GM19468 (cell line): ENCODE measurements around the gene IL17RA.

ENCODE experiments used
- ATAC-seq: cut with Tn5 transposase; IDR thresholded peaks from one replicate; pipeline ENCODE4 v1.9.1; 2021; ENCODE audit warnings: mild to moderate bottlenecking, moderate library complexity, moderate number of reproducible peaks; ENCODE audit not compliant: unreplicated experiment; ENCODE audit errors: extremely low read depth

The IL17RA gene

DNA sequence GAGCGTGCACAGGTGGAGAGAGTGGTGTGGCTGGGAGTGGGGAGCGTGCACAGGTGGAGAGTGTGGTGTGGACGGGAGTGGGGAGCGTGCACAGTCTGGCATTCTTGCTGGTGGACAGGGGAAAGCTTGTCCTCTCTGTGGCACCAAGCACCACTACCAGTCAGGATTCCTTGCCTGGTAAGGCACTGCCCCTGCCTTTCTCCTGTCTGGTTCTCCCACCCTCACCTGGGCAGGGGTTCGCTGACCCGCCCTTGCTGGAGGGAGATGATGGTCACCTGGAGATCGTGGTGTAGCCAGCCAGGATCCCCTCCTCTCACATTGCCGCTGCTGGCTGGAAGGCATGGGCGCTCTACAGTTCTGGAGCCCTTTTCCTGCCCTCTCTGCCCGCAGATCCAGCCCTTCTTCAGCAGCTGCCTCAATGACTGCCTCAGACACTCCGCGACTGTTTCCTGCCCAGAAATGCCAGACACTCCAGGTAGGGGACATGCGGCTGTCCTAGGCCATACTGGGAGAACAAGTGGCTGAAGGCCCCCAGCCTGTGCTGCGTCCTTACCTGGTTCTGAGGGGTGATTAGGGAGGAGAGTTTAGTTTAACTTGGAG is 19.6 kb downstream of the IL17RA start:
- ATAC-seq = no peak

GRCh38 chr22:17105143-17106129 is 20.6 kb downstream of the IL17RA start:
- no peak for ATAC-seq

- ATAC-seq = no peak
Observed at GRCh38 chr22:17106161-17106784, 21.5 kb downstream of the IL17RA start.

GRCh38 chr22:17106785-17107546 is 22.2 kb downstream of the IL17RA start:
- no peak for ATAC-seq

GRCh38 chr22:17107547-17107810 is 22.7 kb downstream of the IL17RA start:
- no peak for ATAC-seq

GRCh38 chr22:17108256-17109112 is 23.7 kb downstream of the IL17RA start:
- ATAC-seq = no peak

- no peak for ATAC-seq
Observed at GRCh38 chr22:17109113-17109865, 24.5 kb downstream of the IL17RA start.

DNA sequence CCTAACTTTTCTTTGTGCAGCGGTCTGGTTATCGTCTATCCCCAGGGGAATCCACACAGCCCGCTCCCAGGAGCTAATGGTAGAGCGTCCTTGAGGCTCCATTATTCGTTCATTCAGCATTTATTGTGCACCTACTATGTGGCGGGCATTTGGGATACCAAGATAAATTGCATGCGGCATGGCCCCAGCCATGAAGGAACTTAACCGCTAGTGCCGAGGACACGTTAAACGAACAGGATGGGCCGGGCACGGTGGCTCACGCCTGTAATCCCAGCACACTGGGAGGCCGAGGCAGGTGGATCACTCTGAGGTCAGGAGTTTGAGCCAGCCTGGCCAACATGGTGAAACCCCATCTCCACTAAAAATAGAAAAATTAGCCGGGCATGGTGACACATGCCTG is 25.2 kb downstream of the IL17RA start:
- no peak for ATAC-seq

- ATAC-seq = no peak
Observed at GRCh38 chr22:17110791-17111550, 26.2 kb downstream of the IL17RA start.

DNA sequence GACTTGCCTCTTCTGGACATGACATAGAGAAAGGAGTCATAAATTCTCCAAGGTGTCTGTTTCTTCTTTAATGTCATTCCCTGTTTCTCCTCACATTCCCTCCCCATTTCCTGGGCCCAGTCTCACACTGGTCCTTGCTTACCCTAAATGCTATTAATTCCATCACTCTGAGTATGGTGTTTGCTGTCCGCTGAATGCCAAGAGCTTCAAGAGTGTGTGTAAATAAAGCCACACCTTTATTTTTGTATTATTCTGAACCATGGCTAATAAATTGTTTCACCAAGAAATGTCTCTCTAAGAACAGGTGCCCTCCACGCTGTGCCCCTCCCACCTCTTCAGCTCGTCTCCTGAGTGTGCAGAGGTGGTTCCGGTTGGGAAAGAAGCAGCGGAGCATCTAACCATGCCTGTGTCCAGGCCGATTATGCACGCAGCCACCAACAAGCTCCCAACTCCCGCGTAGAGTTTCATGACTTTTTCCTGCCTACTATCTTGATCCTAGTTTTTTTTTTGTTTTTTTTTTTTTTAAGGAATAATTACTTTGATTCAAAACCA is 27.8 kb downstream of the IL17RA start:
- ATAC-seq = no peak

- ATAC-seq = no peak
Observed at GRCh38 chr22:17113600-17113999, 28.8 kb downstream of the IL17RA start.

DNA sequence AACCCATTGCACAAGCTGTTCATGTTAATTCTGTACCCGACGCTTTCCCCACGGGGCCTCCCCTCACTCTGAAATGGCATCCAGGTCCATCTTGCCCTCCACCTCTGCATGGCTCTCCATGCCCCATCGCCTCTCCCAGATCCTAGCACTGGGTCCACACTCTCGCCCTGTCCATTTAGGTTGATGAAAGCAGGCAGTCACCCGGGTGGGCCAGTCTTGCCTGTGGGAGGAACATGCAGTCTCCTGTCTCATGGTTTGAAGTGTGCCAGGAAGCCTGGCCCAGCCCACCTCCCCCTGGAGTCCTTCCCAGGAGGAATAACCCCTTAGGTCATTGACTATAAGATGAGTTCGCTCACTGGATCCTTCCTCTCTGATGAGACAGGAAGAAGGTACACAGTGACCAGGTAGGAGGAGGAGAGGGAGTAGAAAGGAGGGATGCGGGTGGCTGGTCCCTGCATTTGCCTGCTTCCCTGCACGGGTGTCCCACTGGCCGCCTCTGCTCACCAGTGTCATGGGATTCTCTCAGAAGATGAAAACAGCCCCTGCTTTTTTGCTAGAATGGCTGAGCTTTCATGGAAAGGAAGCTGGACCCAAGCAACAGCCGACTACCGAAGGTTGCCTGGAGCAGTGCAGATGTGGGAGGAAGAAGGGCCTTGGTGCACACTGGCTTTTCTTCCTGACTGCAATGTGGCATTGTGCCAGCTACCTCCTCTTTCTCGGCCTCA is 29.5 kb downstream of the IL17RA start:
- ATAC-seq = no peak

GRCh38 chr22:17114898-17115235 is 30.1 kb downstream of the IL17RA start:
- ATAC-seq = no peak

DNA sequence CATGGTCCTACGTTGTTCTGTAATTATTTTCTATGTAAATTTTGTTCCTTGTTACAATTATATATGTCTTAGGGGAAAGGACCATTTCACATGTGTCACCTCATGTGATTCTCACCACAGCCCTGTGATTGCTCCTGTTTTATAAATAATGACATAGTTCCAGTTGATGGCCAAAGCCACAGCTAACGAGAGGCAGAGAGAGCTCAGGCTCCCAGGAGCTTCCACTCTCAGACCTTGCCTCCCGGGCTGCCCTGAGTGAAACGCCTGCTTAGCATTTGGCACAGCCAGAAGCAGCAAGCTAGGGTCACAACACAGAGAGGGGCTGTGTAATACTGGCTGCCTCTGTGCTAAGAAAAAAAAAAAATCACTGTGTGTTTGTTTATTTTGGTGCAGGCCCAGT is 30.4 kb downstream of the IL17RA start:
- ATAC-seq = no peak

DNA sequence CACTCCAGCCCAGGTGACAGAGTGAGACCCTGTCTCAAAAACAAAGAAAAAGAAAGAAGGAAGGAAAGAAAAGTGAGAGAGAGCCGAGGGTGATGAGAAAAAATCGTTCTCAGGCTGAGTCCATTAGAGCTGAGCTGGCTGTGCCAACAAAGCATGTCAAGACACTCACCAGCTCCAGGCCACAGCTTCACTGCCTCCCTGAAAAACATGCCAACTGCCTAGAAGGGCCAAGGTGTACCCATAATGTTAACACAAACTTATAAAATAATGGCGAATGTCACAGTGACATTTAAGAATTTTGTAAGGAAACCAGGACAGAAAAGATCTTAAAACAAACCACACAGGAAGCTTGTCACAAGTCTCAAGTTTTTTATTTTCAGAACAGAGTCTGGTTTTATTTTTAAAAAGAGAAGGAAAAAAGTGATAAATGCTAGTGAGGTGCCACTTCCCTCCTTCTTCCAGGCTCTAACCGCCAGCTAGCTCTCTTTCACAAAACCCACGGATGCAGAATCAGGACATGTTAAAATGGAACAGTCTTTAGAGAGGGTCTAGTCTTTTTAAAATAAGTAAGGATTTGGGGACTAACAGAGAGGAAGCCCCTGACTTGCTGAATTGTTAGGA is 31.3 kb downstream of the IL17RA start:
- no peak for ATAC-seq

DNA sequence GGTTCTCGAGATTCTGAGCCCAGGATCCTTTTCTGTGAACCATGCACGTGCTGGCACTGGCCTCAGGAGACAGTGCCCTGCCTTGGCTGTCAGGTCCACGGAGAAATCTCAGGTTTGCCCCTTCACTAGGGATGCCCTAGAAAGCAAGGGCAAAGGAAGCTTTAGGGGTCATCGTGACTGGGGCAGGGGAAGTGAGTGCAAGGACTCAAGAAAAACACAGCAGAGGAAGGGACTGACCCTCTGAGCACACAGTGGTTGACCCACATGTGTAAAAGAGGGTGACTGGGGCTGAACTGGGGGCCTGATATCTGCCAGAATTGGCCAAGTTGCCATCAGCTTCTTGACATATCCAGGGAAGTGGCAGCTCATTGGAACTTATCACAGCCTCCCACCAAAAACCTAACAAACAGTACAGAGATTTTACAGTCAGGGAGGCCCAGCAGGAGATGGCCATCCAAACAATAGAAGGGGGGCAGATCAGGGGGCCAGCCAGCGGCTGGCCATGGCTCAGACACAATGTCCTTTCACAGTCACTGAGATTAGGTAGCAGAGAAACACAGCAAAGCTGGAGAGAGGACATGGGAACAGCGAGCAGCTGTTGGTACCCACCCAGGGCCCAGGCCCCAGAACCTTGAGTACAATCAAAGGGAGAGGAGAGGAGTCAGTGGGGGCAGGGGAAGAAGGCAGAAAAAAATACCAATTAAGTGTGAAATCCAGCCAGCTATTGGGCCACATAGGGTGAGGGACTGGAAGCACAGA is 32.0 kb downstream of the IL17RA start:
- no peak for ATAC-seq
